ENCODE data around the gene PLK4. TPM values are rescaled to one million over a fixed set of nuclear protein-coding genes. Genes with fewer than 3 reads are reported as not detected.
"Not testable (repeated sequence)": the region's sequence is repeated elsewhere in the genome, so short reads cannot be mapped to it uniquely, and the experiment has no call there.

Gene PLK4
- total RNA-seq, 1 donor from 2014 or later = 28.3 TPM

DNA sequence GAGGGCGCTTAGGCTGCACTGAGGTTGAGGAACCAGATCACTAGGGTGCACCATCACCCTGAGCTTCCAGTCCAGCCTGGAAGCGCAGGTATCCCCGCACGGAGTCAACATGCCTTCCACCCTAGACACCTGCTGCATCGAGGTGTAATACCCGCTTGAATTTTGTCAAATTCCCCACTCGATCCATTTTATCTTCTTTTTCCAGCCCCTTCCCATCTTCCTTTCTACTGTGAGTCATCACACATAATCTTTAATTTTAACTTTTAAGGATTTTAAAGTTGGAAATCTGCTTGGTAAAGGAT is 821 bp downstream of the PLK4 start:
- Mint-ChIP-seq H3K4me3 (peak overlapping the region; percentile 99), H3K27ac (peak overlapping the region; percentile 99), H3K27me3 (no peaks in the 10 kb centered on the region), H3K9me3 (no peaks in the 10 kb centered on the region), H3K36me3 (peaks cover 9% of the 10 kb centered on the region), H3K4me1 (ENCODE audit: unreplicated experiment) (peaks cover 21% of the 10 kb centered on the region)
- TF ChIP-seq, protein P1, sequence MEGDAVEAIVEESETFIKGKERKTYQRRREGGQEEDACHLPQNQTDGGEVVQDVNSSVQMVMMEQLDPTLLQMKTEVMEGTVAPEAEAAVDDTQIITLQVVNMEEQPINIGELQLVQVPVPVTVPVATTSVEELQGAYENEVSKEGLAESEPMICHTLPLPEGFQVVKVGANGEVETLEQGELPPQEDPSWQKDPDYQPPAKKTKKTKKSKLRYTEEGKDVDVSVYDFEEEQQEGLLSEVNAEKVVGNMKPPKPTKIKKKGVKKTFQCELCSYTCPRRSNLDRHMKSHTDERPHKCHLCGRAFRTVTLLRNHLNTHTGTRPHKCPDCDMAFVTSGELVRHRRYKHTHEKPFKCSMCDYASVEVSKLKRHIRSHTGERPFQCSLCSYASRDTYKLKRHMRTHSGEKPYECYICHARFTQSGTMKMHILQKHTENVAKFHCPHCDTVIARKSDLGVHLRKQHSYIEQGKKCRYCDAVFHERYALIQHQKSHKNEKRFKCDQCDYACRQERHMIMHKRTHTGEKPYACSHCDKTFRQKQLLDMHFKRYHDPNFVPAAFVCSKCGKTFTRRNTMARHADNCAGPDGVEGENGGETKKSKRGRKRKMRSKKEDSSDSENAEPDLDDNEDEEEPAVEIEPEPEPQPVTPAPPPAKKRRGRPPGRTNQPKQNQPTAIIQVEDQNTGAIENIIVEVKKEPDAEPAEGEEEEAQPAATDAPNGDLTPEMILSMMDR (conservative IDR thresholded peaks at IDR 0.05) = no peak
- no peak for DNase-seq (ENCODE audit: extremely low spot score, unreplicated experiment)

DNA sequence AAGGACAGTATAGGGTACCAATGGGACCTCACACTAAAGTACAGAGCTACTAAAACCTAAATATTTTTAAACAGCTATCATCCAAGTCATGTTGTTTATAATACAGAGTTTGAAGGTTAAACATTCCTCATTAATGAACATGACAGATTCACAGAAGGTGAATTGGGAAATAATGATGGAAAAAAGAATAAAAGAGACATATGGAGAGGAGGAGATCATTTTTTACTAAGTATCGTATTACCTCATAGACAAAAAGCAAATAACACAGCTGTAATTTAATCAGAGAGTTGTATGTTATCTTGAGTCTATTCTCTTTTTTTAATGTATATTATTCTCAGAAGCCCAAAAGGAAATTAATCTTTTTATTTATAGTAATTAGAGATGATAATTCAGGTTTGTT is 7.9 kb downstream of the PLK4 start:
- no peaks in the 10 kb centered on the region for H3K4me1 Mint-ChIP-seq (ENCODE audit: unreplicated experiment)
- H3K36me3 Mint-ChIP-seq = peaks cover 18% of the 10 kb centered on the region
- no peaks in the 10 kb centered on the region for H3K9me3 Mint-ChIP-seq
- no peak overlapping the region for H3K4me3 Mint-ChIP-seq
- no peak for DNase-seq (ENCODE audit: extremely low spot score, unreplicated experiment)
- TF ChIP-seq, protein P1 (conservative IDR thresholded peaks at IDR 0.05) = no peak
- H3K27ac Mint-ChIP-seq = no peak overlapping the region
- no peaks in the 10 kb centered on the region for H3K27me3 Mint-ChIP-seq

DNA sequence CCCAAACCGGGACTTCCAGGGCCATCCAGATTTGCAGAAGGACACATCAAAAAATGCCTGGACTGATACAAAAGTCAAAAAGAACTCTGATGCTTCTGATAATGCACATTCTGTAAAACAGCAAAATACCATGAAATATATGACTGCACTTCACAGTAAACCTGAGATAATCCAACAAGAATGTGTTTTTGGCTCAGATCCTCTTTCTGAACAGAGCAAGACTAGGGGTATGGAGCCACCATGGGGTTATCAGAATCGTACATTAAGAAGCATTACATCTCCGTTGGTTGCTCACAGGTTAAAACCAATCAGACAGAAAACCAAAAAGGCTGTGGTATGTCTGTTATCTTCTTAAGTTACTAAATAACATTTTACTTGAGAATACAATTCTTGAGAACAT is 9.2 kb downstream of the PLK4 start:
- Mint-ChIP-seq H3K4me3 (no peak overlapping the region), H3K9me3 (no peaks in the 10 kb centered on the region), H3K4me1 (ENCODE audit: unreplicated experiment) (no peaks in the 10 kb centered on the region), H3K36me3 (peaks cover 22% of the 10 kb centered on the region), H3K27ac (no peak overlapping the region), H3K27me3 (no peaks in the 10 kb centered on the region)
- no peak for DNase-seq (ENCODE audit: extremely low spot score, unreplicated experiment)
- TF ChIP-seq, protein P1 (conservative IDR thresholded peaks at IDR 0.05) = no peak

DNA sequence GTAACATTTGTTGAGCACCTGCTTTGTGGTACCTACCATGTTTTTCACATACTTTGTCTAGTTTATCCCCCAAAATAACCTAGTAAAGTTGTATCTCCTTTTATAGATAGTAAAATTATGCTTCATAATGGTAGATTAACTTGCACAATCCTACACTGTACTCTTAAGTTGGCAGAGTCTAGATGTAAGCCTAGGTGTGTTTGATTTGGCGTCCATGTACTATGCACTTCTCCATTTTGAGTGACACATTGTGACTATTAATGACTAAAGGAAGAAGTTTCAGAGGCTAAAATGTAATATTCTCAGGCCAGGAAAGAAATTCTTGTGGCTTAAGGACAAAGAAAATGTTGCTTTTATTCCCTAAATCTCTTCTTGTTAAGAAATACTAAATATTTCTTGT is 15.4 kb downstream of the PLK4 start:
- Mint-ChIP-seq H3K4me3 (no peak overlapping the region), H3K9me3 (no peaks in the 10 kb centered on the region), H3K27ac (no peak overlapping the region), H3K4me1 (ENCODE audit: unreplicated experiment) (no peaks in the 10 kb centered on the region), H3K27me3 (no peaks in the 10 kb centered on the region), H3K36me3 (peaks cover 21% of the 10 kb centered on the region)
- no peak for DNase-seq (ENCODE audit: extremely low spot score, unreplicated experiment)
- TF ChIP-seq, protein P1 (conservative IDR thresholded peaks at IDR 0.05) = no peak

DNA sequence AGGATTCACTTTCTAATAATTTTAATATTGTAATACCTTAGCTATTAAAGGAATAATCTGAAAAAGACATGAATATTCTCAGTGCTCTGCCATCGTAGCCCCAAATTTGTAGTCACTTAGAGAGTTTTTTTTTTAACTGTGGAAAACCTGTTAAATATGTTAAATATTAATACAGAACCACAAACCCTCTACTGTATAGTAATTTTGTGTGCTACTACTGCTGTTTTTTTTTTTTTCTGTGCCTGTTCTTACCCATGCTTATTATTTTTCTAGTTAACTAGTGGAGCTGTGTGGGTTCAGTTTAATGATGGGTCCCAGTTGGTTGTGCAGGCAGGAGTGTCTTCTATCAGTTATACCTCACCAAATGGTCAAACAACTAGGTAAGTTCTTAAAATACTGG is 15.8 kb downstream of the PLK4 start:
- Mint-ChIP-seq H3K9me3 (no peaks in the 10 kb centered on the region), H3K4me1 (ENCODE audit: unreplicated experiment) (no peaks in the 10 kb centered on the region), H3K36me3 (peaks cover 25% of the 10 kb centered on the region), H3K27ac (no peak overlapping the region), H3K27me3 (no peaks in the 10 kb centered on the region), H3K4me3 (no peak overlapping the region)
- no peak for DNase-seq (ENCODE audit: extremely low spot score, unreplicated experiment)
- TF ChIP-seq, protein P1 (conservative IDR thresholded peaks at IDR 0.05) = no peak

DNA sequence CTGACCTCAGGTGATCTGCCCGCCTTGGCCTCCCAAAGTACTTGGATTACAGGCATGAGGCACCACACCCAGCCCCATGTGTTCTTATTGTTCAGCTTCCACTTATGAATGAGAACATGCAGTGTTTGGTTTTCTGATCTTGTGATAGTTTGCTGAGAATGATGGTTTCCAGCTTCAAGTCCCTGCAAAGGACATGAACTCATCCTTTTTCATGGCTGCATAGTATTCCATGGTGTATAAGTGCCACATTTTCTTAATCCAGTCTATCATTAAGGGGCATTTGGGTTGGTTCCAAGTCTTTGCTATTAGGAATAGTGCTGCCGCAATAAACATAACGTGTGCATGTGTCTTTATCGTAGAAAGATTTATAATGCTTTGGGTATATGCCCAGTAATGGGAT is 19.0 kb downstream of the PLK4 start:
- peaks cover 19% of the 10 kb centered on the region for H3K36me3 Mint-ChIP-seq
- not testable (repeated sequence) for H3K4me3 Mint-ChIP-seq; H3K27me3 Mint-ChIP-seq; H3K4me1 Mint-ChIP-seq (ENCODE audit: unreplicated experiment); H3K27ac Mint-ChIP-seq; DNase-seq (ENCODE audit: extremely low spot score, unreplicated experiment); H3K9me3 Mint-ChIP-seq

All from type B pancreatic cell (in vitro differentiated cells).